Measurements from ENCODE around the gene VWA8.

GRCh38 chr13:41615528-41615855 is 345.4 kb downstream of the VWA8 start:
- TF ChIP-seq CTCF (IDR thresholded peaks at IDR 0.05; ENCODE audit: low read depth, low read length): no peak
- TF ChIP-seq EZH2phosphoT487 (IDR thresholded peaks at IDR 0.05; ENCODE audit: low read depth): no peak

Measured in OCI-LY3 (cell line).